GM10248 (cell line): ENCODE measurements around the gene ECSIT.

ENCODE experiments used
- CTCF ChIA-PET: fragments of 300-600 bp; sonication (Branson Sonifier 250); formaldehyde crosslinking; extraction: SDS; loops from one replicate; lab custom pipeline; 2021; ENCODE audit warnings: antibody characterized with exemption; lab: Yijun Ruan, JAX
- POLR2A ChIA-PET: fragments of 350-650 bp; sonication (Branson Sonifier 250); formaldehyde crosslinking; extraction: SDS; loops from one replicate; lab custom pipeline; 2020; ENCODE audit warnings: antibody characterized with exemption; lab: Yijun Ruan, JAX
- DNase-seq: peaks from one replicate; pipeline ENCODE4 v3.0.0; 2012; ENCODE audit errors: extremely low spot score
- TF ChIP-seq, protein P1 (sequence below): IDR thresholded peaks from 2 replicates; pipeline ENCODE4 v1.5.1; 2012; ENCODE audit warnings: mild to moderate bottlenecking, low read depth; ENCODE audit errors: extremely low read depth, missing control alignments, control extremely low read depth

ECSIT gene

DNA sequence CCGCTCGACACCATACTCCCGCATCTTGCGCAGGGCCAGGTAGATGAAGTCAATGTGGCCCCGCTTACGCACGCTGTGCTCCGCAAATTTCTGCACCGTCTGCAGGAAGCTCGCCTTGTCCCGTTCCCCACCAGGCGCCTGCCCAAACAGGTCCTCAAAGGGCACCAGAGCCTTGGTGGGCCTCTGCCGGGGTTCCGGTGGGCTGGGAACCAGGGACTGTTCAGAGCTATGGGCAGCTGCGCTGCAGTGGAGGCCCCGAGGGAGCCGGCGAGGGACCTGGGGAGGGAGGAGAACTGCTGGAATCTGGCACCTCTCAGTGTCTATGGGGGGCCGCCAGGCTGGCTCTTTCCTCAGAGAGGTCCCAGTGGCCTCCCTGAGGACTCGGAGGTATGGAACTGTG lies 15.0 kb downstream of the ECSIT start:
- TF ChIP-seq, protein P1, sequence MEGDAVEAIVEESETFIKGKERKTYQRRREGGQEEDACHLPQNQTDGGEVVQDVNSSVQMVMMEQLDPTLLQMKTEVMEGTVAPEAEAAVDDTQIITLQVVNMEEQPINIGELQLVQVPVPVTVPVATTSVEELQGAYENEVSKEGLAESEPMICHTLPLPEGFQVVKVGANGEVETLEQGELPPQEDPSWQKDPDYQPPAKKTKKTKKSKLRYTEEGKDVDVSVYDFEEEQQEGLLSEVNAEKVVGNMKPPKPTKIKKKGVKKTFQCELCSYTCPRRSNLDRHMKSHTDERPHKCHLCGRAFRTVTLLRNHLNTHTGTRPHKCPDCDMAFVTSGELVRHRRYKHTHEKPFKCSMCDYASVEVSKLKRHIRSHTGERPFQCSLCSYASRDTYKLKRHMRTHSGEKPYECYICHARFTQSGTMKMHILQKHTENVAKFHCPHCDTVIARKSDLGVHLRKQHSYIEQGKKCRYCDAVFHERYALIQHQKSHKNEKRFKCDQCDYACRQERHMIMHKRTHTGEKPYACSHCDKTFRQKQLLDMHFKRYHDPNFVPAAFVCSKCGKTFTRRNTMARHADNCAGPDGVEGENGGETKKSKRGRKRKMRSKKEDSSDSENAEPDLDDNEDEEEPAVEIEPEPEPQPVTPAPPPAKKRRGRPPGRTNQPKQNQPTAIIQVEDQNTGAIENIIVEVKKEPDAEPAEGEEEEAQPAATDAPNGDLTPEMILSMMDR: no peak

DNA sequence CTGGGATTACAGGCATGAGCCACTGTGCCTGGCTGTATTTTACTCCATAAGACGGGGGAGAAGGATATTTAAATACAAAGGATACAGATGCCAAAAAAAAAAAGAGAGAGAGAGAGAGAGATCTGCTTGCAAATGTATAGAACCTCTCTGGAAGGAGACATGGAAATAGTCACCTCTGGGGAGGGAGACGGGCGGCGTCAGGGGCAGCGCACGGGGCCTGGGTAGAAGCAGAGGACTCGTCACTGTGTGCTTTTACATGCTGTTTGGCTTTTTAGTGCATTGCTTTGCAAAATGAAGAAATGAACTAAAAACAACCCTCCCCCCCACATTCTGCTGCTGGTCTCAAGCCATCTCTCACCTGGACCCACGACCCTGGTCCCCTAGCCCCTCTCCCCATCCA lies 18.5 kb downstream of the ECSIT start:
- ChIA-PET CTCF (interaction anchor here (1.2 kb wide), 1 partner anchor 28 kb away, joined by 3 read pairs; no protein-coding TSS in a partner anchor), POLR2A (interaction anchor here (0.6 kb wide), 1 partner anchor 190 kb away, joined by 4 read pairs; no protein-coding TSS in a partner anchor)
- TF ChIP-seq, protein P1: no peak
- no peak for DNase-seq

More for the DNA sequence above, 15.0 kb downstream of the ECSIT start:
- ChIA-PET CTCF (interaction anchor here (0.8 kb wide), 1 partner anchor 22 kb away, joined by 3 read pairs; no protein-coding TSS in a partner anchor), POLR2A (no interaction called here)
- no peak for DNase-seq

DNA sequence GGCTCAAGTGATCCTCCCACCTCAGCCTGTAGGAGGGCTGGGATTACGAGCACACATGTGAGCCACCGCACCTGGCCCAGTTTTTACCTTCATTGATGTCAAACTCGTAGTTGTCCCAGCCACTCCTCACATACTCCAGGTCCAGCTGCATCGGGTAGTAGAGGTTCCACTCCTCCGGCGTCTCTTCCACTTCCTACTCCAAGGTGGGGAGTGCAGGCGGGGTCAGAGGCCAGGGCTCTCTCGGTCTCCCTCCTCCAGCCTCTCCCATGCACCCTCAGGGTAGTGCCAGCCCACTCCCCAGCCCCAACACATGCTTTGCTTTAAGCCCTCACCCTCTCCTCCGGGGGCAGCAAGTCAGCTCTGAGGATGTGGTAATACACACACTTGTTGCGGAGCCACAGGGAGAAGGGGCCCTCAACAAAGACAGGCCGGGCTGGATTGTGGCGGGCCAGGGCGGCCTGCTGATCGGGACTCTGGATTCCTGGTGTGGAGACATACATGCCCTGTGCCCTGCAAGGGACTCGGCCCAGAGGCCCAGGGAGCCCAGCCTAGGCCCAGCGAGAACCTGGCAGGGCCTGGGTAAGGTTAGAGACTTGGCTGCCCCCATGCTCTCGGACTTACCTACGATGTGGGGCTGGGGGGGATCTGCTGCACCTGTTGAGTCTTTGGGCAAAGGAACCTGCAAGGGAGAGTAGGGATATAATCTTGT lies 21.4 kb downstream of the ECSIT start:
- POLR2A ChIA-PET: no interaction called here
- CTCF ChIA-PET: interaction anchor here (1.2 to 1.4 kb wide), 3 partner anchors 9 to 25 kb away, joined by 3 to 5 read pairs (median 4); no protein-coding TSS in a partner anchor
- DNase-seq: peak; percentile 8
- TF ChIP-seq, protein P1: no peak

DNA sequence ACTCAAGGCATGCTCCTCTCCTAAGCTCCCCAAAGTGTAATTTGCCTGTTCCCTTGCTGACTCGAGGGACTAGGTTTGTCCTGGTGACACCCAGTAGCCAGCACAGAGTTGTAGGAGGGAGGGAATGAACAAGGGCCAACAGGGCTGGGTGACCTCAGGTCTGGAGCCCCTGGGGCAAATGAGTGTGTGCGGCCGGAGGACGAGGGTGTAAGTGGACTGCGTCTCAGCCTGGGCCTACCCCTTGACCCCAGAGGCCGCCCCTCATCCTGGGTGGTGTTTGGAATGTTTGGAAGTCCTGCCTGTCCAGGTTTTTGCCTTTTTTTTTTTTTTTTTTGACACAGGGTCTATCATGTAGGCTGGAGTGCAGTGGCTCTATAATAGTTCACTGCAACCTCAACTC lies 22.0 kb downstream of the ECSIT start:
- no peak for DNase-seq
- ChIA-PET CTCF (interaction anchor here (1.2 to 1.4 kb wide), 2 partner anchors 9 to 24 kb away, joined by 4 to 5 read pairs; no protein-coding TSS in a partner anchor), POLR2A (interaction anchor here (0.6 kb wide), 1 partner anchor 23 kb away, joined by 5 read pairs; no protein-coding TSS in a partner anchor)
- TF ChIP-seq, protein P1: no peak

DNA sequence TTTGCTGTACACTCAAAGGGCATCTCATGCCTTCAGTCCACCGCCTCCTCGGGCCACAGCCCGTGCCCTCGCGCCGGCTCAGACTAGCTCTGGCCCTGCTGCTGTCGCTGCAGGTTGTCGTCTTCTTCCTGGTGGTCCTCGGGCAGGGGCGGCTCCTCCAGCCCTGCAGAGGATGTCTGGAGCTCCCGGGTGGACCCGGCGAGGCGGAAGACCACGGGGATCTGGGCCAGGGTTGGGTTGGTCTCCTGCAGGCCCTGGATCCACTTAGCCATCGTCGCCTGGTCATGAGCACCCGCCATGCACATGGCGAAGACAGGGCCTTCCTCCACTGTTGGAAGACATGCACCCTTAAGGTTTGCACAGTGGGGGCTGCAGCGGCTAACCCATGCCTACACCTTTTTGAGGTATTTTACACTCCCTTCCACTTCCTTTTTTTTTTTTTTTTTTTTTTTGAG lies 22.8 kb downstream of the ECSIT start:
- POLR2A ChIA-PET: interaction anchor here (0.6 kb wide), 1 partner anchor 24 kb away, joined by 5 read pairs; no protein-coding TSS in a partner anchor
- TF ChIP-seq, protein P1: no peak

DNA sequence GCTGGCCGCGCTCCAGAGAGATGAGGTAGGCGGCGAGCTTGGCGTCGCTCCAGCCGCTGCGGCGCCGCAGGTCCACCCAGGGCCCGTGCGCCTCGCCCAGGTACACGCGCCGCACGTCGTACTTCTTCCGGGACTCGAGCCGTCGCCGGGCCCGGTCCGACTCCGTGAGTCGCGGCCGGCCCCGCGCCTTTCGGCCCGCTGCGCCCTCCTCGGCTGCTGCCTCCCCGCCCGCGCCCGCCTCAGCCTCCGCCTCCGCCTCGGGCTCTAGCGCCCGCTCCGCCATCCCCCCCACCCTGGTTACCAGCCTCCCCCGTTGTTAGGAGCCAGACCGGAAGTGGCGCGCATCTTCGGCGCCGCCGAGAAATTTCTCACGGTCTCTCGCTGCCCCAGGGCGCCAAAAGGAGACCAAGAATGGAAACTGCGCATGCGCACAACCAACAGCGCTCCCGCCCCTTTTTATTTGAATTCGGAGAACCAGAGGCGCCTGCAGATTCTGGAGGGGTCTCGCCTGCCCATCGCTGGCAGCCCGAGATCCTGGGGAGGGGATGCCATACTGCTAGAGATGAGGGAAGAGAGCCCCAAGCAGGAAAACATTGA lies 23.3 kb downstream of the ECSIT start, which contains the start of gene ZNF653:
Gene ZNF653, minus strand, starts transcription at position 336 of the 597 bp plus-strand sequence. Its CDS starts 53 bp downstream, at position 283.
- ChIA-PET POLR2A (no interaction called here), CTCF (interaction anchor here (1.4 kb wide), 1 partner anchor 23 kb away, joined by 5 read pairs; no protein-coding TSS in a partner anchor)
- DNase-seq: peak; percentile 97
- TF ChIP-seq, protein P1: no peak

More for the DNA sequence above, 22.8 kb downstream of the ECSIT start:
- DNase-seq: no peak
- CTCF ChIA-PET: interaction anchor here (1.2 to 1.4 kb wide), 2 partner anchors 10 to 24 kb away, joined by 4 to 5 read pairs; no protein-coding TSS in a partner anchor
